ENCODE data around the gene TBC1D16.
"Not testable (repeated sequence)": the region's sequence is repeated elsewhere in the genome, so short reads cannot be mapped to it uniquely, and the experiment has no call there.

TBC1D16 gene

DNA sequence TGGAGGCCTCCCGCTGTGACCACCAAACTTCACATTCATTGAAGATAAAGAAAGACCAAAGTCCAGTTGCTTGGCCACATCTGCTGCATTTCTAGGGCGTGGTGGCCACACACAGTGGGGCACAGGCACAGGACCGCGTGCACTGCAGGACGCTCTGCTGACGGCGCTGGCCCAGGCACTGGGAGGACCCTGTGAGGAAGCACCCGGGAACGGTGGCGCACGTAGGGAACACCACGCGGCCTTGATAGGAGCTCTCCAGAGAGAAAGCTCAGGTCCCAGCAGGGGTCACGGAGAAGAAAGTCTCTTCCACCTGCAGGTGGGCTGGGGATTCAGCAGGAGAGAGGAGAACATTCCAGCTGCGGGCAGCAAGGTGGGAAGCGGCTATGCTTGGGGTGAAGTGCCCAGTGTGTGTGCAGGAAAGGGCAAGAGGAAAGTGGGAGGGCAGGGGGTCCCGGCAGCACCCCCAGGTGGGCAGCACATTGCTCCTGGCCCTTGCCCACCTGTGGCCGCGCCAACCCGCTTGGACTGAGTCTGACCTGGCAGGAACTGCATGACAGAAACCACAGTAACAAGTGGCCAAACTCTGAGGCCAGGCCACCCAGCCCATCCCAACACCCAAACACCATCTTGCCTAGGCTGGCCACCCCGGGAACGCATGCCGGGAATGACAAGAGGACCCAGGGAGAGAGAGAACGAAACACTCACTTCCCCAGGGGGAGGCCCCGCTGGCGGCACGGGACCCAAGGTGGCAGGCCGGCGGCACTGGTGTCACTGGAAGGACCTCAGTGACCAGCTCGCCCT is 32.8 kb downstream of the TBC1D16 start:
- DNase-seq: no peak

DNA sequence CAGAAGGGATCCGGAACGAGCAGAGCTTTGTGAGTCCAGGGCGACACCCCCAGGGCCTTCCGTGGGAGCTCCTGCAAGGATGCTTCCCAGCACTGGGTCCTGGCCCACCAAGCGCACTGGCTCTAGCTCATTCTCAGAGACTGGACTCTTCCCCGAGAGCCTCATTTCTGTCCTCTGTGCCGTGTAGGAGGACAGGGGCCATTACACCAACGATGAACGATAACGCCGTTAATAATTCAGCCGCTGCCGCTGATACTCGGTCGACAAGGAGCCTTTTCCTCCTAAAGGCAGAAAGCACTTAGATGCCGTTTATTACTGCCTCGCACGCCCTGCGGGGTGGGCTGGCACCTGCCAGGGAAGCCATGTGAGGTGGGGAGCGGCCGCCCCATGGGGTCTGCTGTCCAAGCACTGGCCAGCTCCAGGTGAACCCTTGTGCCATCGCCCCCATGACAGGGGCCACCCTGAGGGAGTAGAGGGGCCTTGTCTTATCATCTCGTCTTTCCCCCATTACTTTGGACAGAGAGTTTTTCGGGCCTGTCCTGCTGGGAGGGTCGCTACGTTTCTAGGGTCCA is 33.5 kb downstream of the TBC1D16 start:
- no peak for DNase-seq

DNA sequence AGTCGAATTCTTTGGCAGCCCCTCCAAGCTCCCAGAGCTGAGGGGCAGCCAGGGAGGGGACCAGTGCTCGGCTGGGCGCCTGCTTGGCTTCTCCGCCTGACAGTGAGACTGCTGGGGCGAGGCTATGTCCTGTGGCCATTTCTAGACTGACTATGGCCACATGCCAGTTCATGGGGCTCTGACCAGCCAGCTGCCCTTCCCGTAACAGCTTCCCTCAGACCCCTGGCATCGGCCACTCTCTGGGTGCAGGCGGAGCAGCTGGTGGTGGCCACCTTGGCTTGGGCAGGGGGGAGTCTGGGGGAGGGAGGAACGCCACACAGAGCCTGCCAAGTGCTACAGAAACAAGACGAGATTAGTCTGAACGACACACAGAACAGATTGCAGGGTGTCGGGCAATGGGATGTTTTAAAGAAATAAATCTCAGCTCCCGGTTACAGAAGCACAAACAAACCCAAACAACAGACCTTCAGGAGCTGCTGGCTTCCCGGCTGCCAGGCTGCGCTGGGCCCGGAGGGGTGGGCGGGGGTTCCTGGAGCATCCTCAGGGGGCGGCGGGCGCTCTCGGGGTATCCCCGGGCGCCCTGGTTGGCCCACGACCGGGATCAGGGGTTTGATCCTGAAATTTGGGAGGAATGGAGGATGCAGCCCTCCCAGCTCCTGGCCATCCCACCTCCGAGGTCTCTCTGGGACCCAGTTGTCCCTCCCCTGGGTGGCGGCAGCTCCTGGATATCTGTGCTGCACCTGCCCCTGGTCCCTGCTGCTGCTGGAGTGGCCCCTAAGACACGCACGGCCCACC is 34.5 kb downstream of the TBC1D16 start:
- DNase-seq: no peak

DNA sequence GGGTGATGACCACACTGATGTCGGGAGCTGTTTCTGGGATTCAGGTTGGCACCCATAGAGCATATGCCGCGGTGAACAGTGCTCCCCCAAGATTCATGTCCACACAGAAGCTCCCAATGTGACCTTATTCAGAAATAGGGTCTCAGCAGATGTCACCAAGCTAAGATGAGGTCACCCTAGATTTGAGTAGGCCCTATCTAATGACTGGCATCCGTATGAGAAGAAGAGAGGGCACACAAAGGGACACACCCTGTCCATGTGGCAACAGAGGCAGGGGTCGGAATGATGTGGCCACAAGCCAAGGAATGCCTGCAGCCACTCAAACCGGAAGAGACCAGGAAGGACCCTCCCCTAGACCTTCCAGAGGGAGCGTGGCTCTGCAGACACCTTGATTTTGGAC is 35.5 kb downstream of the TBC1D16 start:
- no peak for DNase-seq

DNA sequence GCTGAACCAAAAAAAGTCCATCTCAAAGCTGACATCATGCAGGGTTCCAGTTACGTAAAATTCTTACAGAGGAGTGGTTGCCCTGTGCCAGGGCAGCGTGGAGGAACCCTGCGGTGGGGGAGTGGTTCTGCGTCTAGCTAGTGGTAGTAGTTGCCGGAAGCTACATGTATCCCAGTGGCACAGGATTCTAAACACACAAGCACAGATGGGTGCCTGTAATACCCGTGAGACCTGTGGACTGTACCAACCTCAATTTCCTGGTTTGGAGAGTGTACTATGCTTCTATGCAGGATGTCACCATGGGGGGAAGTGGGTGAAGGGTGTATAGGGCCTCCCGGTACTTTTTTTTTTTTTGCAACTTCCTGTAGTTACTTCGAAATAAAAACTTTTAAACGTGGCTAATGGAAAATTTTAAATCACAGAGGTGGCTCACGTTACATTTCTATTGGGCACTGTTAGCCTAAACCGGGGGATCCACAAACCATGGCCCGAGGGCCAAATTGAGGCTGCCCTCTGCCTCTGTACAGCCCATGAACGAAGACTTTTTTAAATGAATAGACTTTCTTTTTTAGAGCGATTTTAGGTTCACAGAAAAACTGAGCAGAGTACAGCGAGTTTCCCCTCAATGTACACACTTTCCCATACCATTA is 38.5 kb downstream of the TBC1D16 start:
- peak; percentile 70 to 88 (median 78) for DNase-seq

DNA sequence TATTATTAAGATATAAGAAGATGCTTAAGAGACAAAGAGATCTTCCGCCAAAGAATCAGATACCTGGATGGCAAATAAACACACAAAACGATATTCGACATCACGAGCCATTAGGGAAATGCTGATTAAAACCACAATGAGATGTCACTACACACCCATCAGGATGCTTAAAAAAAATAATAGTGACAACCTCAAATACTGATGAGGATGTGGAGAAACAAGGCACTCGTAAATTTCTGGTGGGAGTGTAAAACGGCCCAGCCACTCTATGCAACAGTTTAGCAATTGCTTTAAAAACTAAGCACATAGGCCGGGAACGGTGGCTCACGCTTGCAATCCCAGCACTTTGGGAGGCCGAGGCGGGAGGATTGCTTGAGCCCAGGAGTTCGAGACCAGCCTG is 39.4 kb downstream of the TBC1D16 start:
- no peak for DNase-seq

DNA sequence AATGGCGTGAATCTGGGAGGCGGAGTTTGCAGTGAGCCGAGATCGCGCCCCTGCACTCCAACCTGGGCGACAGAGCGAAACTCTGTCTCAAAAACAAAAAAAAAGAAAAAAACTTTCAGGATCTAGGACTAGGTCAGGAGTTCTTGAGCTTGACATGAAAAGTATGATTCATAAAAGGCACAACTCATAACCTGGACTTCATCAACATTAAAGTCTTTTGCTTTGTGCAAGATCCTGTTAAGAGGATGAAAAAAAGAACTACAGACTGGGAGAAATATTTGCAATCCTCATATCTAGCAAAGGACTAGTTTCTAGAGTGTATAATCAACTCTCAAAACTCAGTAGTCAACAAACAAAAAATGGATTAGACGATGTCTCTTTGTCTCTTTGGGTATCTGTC is 40.0 kb downstream of the TBC1D16 start:
- DNase-seq: no peak

DNA sequence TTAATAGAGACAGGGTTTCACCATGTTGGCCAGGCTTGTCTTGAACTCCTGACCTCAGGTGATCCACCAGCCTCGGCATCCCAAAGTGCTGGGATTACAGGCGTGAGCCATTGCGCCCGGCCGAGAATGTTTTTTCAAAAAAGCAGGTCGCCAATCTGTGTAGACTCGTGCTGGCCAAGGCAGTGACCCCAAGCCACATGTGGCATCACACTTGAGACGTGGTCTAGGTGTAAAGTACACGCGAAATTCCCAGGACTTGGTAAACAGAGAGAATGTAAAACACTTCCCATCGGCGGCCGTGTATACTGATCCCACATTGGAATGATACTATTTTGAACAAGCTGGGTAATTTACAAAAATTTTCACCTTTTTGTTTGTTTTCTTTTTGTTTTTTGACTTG is 41.1 kb downstream of the TBC1D16 start:
- DNase-seq: no peak

DNA sequence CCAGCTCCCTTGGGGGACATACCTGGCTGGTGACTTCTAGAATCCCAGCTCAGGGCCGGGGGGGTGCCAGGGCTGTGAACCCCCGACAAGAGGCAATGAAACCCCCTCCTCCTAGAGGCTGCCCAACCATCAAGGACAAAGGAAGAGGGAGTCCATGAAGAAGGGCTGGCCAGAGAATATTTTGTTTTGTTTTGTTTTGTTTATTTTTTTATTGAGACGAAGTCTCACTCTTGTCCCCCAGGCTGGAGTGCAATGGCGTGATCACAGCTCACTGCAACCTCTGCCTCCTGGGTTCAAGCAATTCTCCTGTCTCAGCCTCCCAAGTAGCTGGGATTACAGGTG is 41.5 kb downstream of the TBC1D16 start:
- not testable (repeated sequence) for DNase-seq

DNA sequence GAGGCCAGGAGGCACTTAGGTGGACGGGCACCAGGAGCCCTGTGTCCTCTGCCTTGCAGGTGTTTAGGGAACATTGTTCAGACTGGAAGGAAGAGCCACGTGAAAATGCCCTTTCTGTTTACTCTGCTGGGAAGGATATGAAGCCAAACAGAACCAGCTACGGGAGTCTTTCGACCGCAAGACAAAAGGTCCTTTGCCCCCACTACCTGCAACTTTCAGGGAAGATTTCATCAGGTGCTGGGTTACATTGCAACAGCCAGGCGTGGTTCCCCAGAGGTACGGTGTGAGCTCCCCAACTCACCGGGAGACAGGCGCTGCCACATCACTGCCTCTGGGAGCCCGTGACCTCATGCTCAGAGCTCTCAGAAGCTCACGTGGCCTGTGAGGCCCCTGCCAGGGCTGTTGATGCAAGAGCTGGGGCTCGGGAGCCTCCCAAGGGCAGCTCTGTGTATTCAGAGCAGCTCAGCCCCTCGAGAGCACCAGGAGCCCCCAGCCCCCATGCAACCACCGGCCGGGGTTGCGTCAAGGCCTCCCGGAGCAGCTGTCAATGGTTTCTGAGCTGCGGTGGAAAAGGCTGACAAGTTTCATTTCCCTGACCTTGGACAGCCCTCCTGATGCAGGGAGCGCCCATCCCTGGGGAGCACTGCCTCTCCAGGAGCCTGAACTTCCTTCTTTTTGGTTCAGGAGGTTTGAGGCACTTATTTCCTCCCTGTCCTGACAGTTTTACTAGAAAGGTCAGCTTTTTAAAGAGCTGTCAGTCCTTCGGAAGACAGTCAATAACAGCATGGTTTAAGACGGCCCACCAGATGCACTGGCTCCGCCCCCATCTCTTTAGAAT is 42.1 kb downstream of the TBC1D16 start:
- DNase-seq: peak; percentile 73 to 83 (median 78)

DNA sequence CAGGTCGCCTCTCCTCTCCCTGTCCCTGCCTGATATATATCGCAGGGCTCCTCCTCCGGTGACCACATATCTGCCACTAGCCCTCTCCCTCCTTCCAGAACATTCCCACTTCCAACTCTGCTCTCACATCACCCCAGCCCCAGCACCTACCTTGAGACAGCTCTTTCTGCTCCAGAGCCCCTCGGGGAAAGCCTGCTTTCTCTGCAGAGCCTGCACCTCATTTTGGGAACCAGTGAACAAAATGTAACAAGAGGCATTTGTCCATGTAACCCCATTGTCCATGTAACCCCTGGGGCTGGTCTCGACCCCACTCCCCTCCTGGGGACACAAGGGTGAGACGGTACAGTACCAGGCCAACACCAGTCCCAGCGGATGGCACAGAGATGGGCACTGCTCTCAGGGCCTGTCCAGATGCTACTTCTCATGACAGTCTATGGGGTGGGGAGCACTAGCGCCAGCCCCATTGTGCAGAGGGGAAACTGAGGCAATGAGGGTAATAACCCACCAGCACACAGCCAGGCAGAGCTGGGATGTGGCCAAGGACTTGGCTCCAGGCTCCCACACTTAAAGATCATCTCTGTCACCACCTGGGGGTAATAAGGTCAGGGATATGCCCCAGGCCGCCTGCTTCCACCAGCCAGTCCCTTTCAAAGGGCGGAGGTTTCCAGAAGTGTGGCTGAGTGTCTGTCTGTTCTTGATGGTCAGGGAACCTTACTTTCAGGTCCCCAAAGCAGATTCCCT is 42.9 kb downstream of the TBC1D16 start:
- no peak for DNase-seq

DNA sequence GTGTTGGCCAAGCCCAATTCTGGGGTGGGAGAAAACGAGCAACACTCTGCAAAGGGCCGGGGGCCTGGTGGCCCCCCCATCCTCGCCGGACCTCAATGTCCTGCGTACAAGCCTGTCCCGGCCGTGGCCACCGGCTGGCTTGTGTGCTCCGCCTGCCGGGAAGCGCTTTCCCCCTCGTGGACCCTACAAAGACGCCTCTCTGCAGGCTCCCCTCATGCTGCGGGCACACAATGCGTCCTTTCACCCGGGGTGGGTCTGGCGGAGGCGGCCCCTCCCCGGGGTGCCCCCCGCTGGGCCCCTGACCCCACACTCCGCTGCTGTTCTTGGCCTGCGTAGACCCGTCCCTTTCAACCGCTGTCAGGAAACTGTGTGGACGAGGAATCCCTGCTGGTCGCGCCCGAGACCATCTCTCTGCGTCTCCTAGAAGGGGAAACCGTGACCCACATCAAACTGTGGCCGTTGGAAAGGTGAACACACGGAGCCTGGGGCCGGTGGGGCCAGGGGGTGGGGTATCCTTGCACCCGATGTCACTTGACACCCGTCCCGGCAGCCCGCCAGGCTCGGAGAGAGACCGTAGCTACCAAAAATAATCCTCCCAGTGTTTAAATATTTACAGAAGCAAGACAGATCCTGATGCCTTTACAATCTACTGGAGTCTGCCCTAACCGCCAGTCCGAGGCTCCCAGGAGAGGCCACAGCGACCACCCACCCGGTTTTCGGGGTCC is 43.6 kb downstream of the TBC1D16 start:
- DNase-seq: no peak

DNA sequence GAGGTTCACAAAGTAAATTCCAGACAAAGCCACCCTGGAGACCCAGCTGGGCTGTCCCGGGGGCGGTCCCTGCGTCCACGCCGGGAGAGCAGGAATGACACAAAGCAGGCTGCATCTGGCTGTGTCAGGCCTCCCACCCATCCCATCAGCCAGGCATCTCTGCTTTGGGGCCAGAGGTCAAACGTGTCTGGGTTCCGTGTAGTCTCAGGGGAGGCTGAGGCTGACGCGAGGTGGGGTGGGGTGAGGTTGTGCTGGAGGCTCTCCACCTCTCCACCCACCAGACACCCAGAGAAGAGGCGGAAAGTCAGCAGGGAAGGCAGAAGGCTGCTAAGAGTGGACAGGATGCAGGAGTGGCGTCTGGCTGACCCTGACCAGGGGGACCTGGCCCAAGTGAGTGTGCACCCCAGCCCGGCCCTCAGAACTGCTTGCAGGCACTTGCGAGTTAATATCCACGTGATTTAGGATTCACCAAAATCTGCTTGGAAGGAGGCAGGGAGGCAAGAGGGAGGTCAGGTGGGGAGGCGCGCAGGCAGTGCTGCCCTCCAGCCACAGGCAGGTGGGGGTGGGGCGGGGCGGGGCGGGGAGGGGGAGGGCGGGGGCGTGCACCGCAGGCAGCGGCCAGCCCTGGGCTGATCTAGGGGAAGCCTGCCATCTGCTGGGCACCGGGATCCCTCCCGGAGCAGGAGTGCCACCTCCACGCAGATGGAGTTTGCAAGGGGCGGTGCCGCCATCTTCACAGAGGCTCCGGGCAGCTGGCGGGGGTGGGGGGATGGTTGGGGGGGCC is 44.3 kb downstream of the TBC1D16 start:
- DNase-seq: peak; percentile 37 to 81 (median 62)

DNA sequence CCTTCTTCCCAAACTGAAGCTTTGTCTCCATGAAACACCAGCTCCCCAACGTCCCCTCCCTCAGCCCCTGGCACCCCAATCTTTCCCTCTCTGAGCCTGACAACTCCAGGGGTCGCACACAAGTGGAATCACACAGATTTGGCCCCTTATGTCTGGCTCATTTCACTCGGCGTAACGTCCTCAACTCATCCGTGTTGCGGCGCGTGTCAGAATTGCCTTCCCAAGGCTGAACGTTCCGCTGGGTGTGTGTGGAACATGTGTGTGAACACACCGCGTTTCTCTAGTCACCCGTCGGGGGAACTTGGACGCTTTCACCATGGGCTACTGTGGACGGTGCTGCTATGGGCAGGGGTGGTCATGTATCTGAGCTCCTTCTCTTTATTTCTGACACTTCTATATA is 45.0 kb downstream of the TBC1D16 start:
- DNase-seq: no peak

DNA sequence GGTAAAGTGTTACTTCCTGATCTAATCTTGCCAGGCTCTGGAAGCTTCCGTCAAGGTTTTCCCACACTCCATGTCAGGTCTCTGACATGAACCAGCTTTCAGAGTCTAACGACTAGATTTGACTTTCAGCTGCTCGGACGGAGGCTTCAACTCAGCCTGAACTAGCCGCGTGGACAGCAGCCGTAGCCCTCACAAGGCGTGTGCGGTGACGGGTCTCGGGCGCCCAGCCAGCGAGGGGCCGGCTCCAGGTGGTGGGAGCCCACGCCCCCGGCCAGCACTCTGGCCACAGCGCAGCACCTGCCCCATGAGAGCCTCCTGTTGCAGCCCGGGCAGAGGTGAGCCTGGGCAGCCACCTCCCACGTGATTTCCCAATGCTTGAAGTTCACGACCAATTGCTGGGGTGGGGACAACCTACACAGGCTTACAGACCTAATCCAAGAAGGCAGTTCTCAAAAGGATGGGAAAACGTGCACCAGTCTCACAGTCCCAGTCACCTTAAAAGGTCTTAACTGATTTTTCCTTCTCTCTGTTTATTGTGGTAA is 45.5 kb downstream of the TBC1D16 start:
- no peak for DNase-seq

DNA sequence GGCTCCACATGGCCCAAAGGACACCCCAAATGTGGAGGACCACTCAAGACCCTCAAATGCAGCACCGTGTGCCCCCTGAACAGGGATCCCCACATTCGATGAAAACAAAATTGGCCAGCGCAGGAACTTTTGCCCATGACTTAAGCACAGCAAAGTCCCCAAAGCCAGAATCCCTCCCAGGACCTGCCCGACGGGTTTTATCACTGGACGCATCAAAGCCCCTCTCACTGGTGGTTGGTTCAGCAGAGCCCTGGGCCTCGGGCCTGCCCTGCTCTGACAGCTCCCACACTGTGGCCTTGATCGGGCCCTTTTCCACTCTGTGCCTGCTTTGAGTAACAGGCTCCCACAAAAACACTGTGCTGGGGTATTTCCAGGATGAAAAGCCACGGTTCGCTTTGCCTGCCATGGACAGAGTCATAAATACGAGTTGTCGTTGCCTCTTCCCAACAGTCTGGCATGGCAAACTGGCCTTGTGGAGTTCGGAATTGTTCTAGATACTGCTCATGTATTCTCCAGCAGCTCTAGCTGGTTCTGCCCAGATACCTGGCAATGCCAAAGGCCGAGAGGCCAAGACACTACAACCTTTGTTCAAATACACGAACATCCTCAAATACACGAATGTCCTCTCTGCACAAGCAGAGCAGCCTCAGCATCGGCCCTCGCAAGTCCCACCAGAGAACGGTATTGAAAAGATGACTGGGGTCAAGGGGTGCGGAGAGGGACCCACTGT is 46.4 kb downstream of the TBC1D16 start:
- no peak for DNase-seq

DNA sequence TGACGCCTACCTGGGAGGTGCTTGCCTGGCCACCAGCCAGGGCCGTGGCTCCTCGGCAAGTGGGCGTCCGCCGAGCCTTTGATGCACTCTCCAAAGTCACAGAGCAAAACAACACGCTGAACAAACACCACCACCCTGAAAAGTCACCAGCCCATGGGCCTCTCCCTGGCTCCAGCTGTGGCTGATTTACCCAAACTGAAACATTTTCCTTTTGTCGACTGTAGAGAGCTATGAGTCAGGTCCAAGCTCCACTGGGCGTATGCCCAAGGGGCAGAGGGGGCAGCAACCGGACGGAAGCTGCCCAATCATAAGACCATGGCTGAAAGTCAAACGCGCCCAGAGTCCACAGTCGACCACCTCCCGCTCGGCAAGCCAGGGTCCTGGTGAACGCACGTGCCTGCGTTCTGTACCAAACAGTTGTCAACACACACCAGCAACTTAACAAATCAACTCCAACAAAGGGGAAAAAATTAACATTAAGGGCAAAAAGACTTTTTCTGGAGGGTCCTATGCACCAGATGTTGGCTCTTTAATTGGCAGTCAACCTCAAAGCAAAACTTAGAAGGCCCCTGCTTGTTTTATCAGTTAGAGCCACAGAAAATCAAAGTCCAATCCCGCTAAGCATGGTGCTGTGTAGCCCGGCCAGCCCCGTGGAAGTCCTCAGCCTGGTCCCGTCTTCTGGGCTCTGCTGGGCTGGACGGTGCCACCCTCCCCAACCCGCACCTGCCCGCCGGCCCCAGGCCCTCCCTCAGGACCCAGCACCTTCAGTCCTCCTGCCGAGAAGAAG is 47.3 kb downstream of the TBC1D16 start:
- no peak for DNase-seq

DNA sequence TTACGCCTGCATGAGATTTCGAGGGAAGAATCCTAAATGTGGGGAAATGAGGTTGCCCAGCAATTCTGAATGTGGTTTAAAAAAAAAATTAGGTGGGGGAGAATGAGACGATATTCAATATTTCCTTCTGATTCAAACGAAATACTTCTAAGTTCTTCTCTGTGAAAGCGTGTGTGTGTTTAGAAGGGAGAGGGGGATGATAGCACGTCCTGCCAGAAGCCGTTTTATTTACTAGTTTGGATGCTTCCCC is 47.8 kb downstream of the TBC1D16 start:
- DNase-seq: no peak
